NOMO-1 treated with DMSO at 0.1 percent for 48 hours (cell line): ENCODE measurements around the gene AFG1L.
"Not testable (repeated sequence)": the region's sequence is repeated elsewhere in the genome, so short reads cannot be mapped to it uniquely, and the experiment has no call there.

ENCODE experiments used
- DNase-seq: peaks from one replicate; lab custom pipeline; 2025; ENCODE audit not compliant: unreplicated experiment; lab: John Stamatoyannopoulos, UW

The AFG1L gene

GRCh38 chr6:108507316-108507715 lies 212.5 kb downstream of the AFG1L start:
- DNase-seq: no peak

DNA sequence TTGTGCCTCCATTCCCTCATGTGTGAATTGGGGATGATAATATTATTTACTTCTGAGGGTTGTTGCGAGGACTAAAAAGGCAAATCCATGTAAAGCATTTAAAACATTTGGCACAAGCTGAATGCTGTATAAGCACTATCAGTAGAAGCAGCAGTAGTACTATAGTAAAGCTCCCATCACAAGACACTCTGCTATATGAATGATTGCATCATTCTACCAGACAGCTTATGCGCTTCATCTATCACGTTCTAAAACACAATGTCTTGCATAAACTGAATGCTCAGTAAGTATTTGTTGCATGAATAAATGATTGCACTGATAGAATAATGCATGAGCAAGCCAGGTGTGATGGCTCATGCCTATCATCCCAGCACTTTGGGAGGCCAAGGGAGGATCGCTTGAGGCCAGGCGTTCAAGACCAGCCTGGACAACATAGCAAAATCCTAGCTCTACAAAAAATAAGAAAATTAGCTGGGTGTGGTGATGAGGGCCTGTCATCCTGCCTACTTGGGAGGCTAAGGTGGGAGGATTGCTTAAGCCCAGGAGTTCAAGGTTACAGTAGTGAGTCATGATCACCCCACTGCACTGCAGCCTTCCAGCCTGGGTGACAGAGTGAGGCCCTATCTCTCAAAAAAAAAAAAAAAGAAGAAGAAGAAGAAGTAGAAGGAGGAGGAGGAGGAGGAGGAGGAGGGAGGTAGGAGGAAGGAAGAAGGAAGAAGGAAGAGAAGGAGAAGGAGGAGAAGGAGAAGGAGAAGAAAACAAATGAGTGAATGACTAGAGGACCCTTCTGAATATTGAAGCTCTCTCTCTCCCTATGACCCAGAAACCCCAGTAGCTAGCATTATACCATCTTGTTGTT lies 215.8 kb downstream of the AFG1L start:
- no peak for DNase-seq

GRCh38 chr6:108518714-108519576 lies 224.1 kb downstream of the AFG1L start:
- DNase-seq: peak; percentile 7

DNA sequence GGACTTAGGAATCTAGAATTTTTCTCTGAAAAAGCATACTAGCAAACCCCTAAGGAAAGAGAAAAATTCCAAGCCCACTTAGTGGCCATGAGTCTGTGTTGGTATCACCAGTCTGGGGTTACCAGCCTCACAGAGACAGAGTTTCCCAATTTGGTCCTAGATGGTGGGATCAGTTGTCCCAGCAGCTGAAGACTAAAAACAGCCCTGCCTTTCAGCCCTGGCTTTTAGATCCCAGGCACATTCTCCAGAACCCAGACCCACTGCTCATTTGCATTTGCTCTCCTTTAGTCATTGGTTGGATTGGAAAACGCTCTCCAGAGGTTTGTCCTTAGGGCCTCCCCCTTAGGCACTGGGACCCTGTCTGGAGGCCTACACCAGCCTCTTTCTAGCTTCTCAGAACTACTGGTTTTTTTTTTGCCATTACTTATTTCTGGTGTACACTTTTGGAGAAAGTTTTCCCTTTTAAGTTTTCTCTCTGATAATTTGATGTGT lies 226.8 kb downstream of the AFG1L start:
- no peak for DNase-seq

- no peak for DNase-seq
Observed at GRCh38 chr6:108523697-108524096, 228.8 kb downstream of the AFG1L start.

DNA sequence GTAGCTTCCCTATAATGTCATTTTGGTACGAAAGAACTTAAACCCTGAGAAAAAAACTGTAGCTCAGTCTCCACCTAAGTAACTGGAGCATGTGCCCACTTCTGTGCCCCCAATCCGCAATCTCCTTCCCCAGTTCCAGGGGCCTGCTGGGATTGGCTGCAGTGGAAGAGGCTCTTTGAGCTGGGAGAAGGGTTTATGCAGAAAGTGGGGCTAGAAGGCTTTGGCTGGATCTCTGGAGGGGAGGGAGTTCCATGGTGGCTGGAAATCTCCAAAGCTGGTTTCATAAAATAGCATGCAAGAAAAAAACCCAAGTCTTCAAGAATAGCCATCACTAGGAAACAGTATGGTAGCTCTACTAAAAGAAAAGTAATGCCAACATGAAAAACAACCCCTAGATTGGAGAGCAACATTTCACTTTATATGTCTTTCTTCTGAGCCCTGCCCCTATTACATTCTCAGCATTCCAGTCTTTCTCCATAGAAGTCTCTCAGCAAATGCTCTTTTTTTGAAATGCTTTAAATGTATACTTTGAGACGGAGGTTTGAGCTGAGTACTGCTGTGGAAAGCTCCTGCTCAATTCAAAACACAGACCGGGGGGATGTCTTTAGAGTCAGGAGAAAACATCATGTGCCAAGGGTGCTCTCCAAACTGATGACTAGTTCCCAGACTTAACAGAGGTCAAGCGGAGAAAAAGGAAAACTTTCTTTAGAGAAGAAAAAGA lies 229.8 kb downstream of the AFG1L start:
- no peak for DNase-seq

- peak; percentile 16 for DNase-seq
Observed at GRCh38 chr6:108526739-108527174, 231.9 kb downstream of the AFG1L start.

GRCh38 chr6:108528878-108529277 lies 234.0 kb downstream of the AFG1L start:
- DNase-seq: no peak

DNA sequence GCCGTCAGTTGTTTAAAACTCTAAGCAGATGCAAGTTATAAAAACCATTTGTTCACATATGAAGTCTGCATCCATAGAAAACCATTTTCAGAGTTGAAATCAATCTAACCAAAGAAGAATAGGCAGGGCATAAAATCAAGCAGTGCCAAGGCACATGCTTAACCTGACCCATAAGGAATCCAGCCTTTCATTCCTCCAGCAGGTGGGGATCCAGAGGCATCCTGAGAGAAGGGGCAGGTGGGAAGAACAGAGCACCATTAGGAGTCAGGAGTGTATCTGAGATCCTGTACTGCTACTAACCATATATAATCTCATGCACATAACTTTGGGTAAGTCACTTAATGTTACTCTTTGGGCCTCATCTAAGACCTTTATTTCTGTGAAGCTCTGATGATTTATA lies 236.5 kb downstream of the AFG1L start:
- no peak for DNase-seq

DNA sequence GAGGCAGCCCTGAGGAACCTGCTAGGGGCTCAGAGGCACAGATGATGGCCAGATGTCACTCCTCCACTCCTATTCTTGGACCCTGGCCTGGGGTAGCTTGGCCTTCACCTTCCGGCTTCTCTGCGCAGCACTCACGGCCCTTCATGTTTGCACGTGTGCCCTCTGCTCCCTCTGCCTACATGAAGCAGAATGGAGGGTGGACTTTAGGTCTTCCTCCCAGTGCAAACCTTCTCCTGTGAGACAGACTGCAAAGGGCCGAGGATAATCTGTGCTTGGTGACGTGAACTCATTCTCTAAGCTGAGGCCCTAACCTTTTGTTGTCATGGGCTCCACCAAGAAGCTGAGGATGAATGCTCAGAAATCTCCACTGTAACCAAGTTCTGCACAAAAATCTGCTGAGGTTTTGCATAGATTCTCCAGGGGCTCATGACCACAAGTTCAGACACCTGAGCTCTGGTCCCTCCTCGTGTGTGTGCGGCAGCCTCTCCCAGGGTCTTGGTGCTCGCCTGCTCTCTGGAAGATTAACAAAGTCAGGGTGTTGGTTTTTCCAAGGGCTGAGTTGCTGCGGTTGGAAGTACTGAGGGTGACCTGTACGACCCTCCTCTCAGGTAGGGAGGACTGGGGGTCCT lies 240.4 kb downstream of the AFG1L start:
- DNase-seq: no peak

GRCh38 chr6:108535920-108536535 lies 241.2 kb downstream of the AFG1L start:
- not testable (repeated sequence) for DNase-seq

DNA sequence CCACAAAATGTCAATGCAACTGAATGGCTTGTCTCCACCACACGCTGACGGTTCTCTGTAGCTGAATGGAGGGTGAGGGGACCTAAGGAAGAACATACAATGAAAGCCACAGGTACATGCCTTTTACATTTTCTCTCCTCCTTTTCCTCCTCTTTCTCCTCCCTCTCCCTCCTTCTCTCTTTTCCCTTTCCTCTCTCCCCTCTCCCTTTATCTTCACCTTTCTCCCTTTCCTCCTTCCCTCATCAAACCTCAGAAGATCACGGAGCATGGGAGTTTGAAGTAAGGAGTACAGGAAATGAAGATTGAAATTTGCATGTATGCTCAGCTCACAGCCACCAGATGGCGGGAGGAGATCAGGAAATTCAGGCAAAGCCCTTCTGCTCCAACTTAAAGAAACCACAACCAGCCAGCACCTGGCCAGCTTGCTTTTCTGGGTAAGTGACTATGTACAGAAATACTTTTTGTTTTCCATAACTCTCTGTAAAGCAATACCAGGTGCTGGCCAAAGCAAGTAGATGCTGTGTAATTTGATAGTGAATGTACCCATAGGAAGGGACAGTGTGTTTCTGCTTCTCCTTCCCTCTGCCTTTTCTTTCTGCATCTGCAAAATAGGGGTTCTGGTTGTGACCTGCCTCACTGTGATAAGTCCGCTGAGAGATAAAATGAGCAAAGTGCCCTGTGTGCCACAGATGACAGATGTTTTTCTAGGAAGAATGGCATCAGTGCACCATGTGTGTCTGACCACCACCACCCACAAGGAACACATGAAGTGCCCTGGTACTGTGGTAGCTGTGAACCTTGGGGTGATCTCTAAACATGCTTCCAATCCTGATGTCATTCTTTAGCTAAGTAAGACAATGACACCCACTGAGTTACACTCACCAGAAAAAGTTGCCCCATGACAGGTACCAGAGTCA lies 247.2 kb downstream of the AFG1L start:
- DNase-seq: peak; percentile 80

- DNase-seq: no peak
Observed at GRCh38 chr6:108543175-108543940, 248.5 kb downstream of the AFG1L start.

- no peak for DNase-seq
Observed at GRCh38 chr6:108544606-108545005, 249.8 kb downstream of the AFG1L start.

DNA sequence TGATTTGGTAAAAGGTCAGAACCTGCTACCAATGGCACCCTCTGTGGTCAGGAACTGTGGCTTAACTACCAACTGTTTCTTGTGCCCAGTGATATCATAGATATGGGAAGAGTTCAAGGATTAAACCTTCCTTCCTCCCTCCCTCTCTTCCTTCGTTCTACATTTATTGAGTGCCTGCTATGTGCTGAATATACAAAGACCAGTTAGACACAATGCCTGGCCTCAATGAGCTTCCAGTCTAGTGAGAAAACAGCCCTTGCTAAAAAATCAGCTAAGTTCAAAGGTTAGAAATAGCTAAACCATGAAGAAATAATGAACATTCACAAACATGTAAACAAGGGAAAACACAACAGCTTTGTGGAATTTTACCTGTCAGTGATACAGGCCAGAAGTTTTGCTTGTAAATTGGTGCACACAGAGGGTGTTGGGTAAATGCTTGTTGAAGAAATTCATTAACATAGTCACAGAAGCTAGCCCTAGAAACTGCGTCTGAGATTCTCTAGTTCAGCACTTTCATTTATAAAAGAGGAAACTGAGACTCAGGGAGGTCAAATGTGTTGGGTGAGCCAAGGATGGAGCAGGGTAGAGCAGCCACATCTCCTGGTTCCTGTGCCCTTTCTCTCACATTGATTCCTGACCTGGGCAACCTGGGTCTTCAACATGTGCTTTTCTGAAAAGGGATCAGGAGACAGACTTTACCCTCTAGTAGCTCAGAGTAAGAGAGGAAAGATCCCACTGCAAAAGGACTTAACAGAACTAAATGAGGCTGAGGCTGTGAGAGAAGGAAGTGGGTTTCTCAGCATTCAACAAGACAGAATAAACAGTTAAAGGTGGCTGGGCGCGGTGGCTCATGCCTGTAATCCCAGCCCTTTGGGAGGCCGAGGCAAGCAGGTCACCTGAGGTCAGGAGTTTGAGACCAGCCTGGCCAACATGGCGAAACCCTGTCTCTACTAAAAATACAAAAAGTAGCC lies 251.5 kb downstream of the AFG1L start:
- DNase-seq: peak; percentile 23

DNA sequence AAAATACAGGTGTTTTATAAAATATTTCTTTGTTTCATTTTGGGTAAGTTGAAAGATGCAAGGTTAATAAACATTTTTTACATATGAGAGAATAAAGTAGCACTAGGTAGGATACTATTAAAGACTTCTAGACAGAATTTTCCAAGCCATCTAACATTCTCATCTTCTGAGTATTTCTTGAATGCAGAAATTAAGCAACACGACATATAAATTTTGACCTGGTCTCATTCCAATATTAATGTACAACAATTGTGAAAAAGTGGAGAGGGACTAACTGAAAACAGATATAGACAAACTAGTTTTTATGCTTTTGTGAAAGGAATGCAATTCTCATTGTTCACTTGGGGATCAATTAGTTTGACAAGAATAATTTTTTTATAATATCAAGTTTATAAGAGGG lies 254.4 kb downstream of the AFG1L start:
- no peak for DNase-seq

DNA sequence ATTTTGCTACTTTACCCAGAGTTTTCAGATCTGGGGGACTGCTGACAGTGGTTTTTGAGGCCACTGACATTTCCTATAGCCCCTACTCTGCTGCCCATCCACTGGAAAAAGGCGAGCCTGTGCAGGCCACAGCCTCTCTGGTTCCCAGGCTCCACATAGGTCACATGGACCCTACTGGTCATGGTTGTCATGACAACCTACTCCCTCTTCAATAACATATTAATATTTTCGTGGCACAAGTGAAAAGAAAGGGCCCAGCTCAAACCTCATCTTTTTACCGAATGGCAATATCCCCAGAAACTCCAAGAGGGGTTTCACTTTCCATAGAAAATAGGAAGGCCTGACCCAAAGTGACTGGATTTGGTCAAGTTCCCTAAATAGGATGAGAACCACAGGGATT lies 254.9 kb downstream of the AFG1L start:
- no peak for DNase-seq
